ENCODE results near the gene ZDHHC7. TPM values are rescaled to one million over a fixed set of nuclear protein-coding genes. Genes with fewer than 3 reads are reported as not detected.

ZDHHC7 gene
- total RNA-seq, 2 experiments from 2014 or later = 22.5 to 24.3 TPM

GRCh38 chr16:85037721-85038120 is 26.4 kb upstream of the ZDHHC7 start:
- Histone ChIP-seq H3K4me3 (ENCODE audit: low read depth, low read length, poor library complexity, severe bottlenecking) (no peak overlapping the region), H3K27ac (ENCODE audit: low read depth, low read length, poor library complexity, severe bottlenecking) (no peak overlapping the region), H2AFZ (ENCODE audit: low read length) (no peak overlapping the region), H4K20me1 (ENCODE audit: insufficient read depth, low read length) (no peaks in the 10 kb centered on the region), H3K9me2 (ENCODE audit: insufficient read depth, low read length) (no peaks in the 10 kb centered on the region), H3K4me2 (ENCODE audit: low read length) (no peak overlapping the region), H3K36me3 (ENCODE audit: insufficient read depth, low read length) (no peaks in the 10 kb centered on the region), H3K9me3 (ENCODE audit: low read length) (no peaks in the 10 kb centered on the region), H3K79me2 (ENCODE audit: insufficient read depth, low read depth, low read length) (no peaks in the 10 kb centered on the region), H3K4me1 (ENCODE audit: insufficient read depth, low read length, poor library complexity, severe bottlenecking) (peaks cover 4% of the 10 kb centered on the region)
- CTCF ChIA-PET (ENCODE audit: unreplicated experiment) = no interaction called here
- intact Hi-C loops (cut with micrococcal nuclease; ENCODE audit: unreplicated experiment) = no loop called here
- no TSS peak for BruUV-seq (replicated peaks)
- DNase-seq (ENCODE audit: low spot score) = no peak
- POLR2A ChIA-PET = interaction anchor here (0.5 kb wide), 1 partner anchor 65 kb away, joined by 3 read pairs; no protein-coding TSS in a partner anchor
- TF ChIP-seq EZH2phosphoT487 (IDR thresholded peaks at IDR 0.05; ENCODE audit: borderline replicate concordance, low read depth, low read length) = no peak

DNA sequence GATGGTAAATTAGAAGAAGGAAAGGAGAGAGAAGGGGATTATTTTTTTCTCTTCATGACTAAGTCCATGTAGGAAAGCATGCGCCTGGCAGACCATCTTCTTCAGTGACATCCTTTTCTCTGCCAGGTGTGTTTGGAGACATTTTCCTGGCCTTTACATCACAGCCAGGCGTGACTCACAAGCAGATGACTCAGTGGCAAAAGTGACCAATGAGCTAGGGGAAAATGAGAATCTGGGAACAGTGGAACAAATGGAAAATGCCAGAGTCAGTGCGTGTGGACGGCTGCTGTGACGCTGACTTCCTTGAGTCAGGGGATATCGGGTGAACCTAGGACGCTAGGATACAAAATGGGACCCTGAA is 25.7 kb upstream of the ZDHHC7 start:
- no peak overlapping the region for H2AFZ ChIP-seq (ENCODE audit: low read length)
- H3K36me3 ChIP-seq (ENCODE audit: insufficient read depth, low read length) = no peaks in the 10 kb centered on the region
- TF ChIP-seq, protein P1, sequence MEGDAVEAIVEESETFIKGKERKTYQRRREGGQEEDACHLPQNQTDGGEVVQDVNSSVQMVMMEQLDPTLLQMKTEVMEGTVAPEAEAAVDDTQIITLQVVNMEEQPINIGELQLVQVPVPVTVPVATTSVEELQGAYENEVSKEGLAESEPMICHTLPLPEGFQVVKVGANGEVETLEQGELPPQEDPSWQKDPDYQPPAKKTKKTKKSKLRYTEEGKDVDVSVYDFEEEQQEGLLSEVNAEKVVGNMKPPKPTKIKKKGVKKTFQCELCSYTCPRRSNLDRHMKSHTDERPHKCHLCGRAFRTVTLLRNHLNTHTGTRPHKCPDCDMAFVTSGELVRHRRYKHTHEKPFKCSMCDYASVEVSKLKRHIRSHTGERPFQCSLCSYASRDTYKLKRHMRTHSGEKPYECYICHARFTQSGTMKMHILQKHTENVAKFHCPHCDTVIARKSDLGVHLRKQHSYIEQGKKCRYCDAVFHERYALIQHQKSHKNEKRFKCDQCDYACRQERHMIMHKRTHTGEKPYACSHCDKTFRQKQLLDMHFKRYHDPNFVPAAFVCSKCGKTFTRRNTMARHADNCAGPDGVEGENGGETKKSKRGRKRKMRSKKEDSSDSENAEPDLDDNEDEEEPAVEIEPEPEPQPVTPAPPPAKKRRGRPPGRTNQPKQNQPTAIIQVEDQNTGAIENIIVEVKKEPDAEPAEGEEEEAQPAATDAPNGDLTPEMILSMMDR (conservative IDR thresholded peaks at IDR 0.05; ENCODE audit: low read length) = no peak
- no peak for TF ChIP-seq EZH2phosphoT487 (IDR thresholded peaks at IDR 0.05; ENCODE audit: borderline replicate concordance, low read depth, low read length)
- ChIA-PET POLR2A (no interaction called here), CTCF (ENCODE audit: unreplicated experiment) (no interaction called here)
- no peaks in the 10 kb centered on the region for H3K79me2 ChIP-seq (ENCODE audit: insufficient read depth, low read depth, low read length)
- peaks cover 4% of the 10 kb centered on the region for H3K4me1 ChIP-seq (ENCODE audit: insufficient read depth, low read length, poor library complexity, severe bottlenecking)
- H4K20me1 ChIP-seq (ENCODE audit: insufficient read depth, low read length) = no peaks in the 10 kb centered on the region
- no peak overlapping the region for H3K27ac ChIP-seq (ENCODE audit: low read depth, low read length, poor library complexity, severe bottlenecking)
- intact Hi-C loops (cut with micrococcal nuclease; ENCODE audit: unreplicated experiment) = no loop called here
- H3K9me3 ChIP-seq (ENCODE audit: low read length) = no peaks in the 10 kb centered on the region
- no peaks in the 10 kb centered on the region for H3K9me2 ChIP-seq (ENCODE audit: insufficient read depth, low read length)
- no peak for DNase-seq (ENCODE audit: low spot score)
- no peak overlapping the region for H3K4me3 ChIP-seq (ENCODE audit: low read depth, low read length, poor library complexity, severe bottlenecking)
- H3K4me2 ChIP-seq (ENCODE audit: low read length) = no peak overlapping the region
- BruUV-seq (replicated peaks) = no TSS peak

GRCh38 chr16:85036236-85037049 is 25.1 kb upstream of the ZDHHC7 start:
- intact Hi-C loops (cut with micrococcal nuclease; ENCODE audit: unreplicated experiment) = no loop called here
- Histone ChIP-seq H2AFZ (ENCODE audit: low read length) (no peak overlapping the region), H3K36me3 (ENCODE audit: insufficient read depth, low read length) (no peaks in the 10 kb centered on the region), H3K27ac (ENCODE audit: low read depth, low read length, poor library complexity, severe bottlenecking) (no peak overlapping the region), H3K4me3 (ENCODE audit: low read depth, low read length, poor library complexity, severe bottlenecking) (no peak overlapping the region), H3K9me3 (ENCODE audit: low read length) (no peaks in the 10 kb centered on the region), H3K4me1 (ENCODE audit: insufficient read depth, low read length, poor library complexity, severe bottlenecking) (peaks cover 4% of the 10 kb centered on the region), H3K79me2 (ENCODE audit: insufficient read depth, low read depth, low read length) (no peaks in the 10 kb centered on the region), H3K9me2 (ENCODE audit: insufficient read depth, low read length) (no peaks in the 10 kb centered on the region), H4K20me1 (ENCODE audit: insufficient read depth, low read length) (no peaks in the 10 kb centered on the region), H3K4me2 (ENCODE audit: low read length) (no peak overlapping the region)
- no peak for TF ChIP-seq EZH2phosphoT487 (IDR thresholded peaks at IDR 0.05; ENCODE audit: borderline replicate concordance, low read depth, low read length)
- TF ChIP-seq, protein P1 (conservative IDR thresholded peaks at IDR 0.05; ENCODE audit: low read length) = no peak
- CTCF ChIA-PET (ENCODE audit: unreplicated experiment) = no interaction called here
- no TSS peak for BruUV-seq (replicated peaks)
- no peak for DNase-seq (ENCODE audit: low spot score)
- POLR2A ChIA-PET = no interaction called here
